Activated gamma-delta T cell (primary cell): ENCODE results near the gene CFAP57.
"Not testable (repeated sequence)": the region's sequence is repeated elsewhere in the genome, so short reads cannot be mapped to it uniquely, and the experiment has no call there.

ENCODE experiments used
- DNase-seq: peaks from one replicate; lab custom pipeline; 2025; lab: John Stamatoyannopoulos, UW
- total RNA-seq, 2 donors: gene quantifications; one replicate each; lab custom pipeline; 2026; lab: John Stamatoyannopoulos, UW

The CFAP57 gene
- 0.10 to 0.13 reads per million in 2 donors for total RNA-seq

DNA sequence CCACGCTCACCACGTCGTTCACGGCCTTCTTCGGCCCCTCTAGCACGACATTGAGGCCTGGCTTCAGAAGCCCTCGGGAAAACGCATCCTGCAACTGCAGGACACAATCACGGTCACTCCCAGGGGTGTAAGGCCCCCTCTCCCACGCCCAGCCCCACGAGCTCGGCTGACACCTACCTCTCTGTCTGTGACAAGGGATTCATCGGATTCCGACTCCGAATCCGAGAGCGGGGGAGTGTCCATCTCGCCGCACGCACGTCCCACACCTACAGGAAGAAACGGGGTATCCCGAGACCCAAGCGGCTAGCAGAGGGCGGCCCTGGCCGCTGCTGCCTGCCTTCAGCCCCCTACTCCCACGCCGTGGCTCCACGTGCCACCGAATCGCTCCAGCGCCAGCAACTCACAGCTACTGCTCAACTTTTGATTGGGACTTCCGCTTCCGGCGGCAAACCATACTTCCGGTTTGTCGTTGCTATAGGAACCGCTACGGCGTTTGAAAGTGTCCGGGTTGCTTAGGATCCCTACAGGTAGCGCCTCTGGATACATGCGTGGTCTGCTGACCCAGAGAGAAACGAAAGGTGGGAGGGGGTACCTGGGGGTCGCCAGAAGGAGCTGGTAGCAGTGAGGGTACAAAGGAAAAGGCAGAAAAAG lies at the start of gene CFAP57, which contains the start of gene EBNA1BP2:
Gene CFAP57, plus strand, starts transcription at position 455 of the 651 bp plus-strand sequence. CDS start 424 bp downstream, outside the sequence.
Gene EBNA1BP2, minus strand, starts transcription at position 415 of the 651 bp plus-strand sequence. Its CDS starts 172 bp downstream, at position 243.
- peak; percentile 32 for DNase-seq

DNA sequence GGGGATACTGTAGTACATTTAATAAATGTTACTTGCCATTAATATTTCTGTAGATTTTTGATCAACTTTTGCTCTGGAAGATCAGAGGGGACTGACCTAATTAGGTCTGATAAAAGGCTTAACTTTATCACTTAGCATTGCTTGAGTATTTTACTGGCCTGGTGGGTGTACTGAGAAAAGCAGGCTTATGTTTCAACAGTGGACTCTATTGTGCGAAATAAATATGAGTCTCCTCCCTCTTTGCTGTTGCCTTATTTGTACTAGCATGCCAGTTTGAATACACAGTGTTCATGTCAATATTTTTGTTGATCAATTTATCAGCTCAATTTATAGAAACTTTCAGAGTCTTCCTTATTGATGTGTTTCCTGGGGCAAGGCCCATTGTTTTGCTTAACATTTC lies 49.1 kb upstream of the CFAP57 start:
- DNase-seq, result no peak

DNA sequence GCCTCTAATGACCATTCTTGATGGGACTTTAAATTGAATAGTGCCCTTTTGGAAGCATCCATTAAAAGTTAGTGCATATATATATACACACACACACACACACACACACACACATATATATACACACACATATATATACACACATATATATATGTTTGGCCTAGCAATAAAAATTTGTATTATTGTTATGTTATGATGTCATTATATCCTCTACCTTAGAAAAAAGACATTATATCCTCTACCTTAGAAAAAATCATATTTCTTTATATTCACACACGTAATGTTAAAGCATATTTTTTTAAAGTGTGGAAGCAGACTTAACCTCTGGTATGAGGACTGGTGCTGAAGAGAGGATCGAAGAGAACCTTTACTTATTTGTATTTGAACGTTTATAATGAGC lies 43.3 kb upstream of the CFAP57 start:
- DNase-seq, result no peak

DNA sequence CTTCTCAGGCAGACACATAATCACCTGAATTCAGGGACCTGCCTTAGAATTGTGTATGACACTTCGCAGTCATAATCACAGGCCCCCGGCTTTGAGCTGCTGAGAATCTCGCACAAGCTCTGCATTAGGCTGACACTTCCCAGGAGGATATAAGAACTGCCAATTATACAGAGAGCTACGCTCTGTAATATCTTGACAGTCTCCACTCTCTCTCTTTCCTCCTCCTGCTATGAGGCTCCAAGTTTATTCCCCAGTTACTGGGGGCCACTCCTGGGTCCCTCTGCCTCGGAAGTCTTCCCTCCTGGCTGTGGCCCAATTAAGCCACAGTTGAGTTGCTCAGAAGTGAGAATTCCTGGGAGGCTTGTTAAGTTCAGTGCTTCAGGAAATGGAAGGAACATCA lies 42.7 kb upstream of the CFAP57 start:
- DNase-seq, result no peak

DNA sequence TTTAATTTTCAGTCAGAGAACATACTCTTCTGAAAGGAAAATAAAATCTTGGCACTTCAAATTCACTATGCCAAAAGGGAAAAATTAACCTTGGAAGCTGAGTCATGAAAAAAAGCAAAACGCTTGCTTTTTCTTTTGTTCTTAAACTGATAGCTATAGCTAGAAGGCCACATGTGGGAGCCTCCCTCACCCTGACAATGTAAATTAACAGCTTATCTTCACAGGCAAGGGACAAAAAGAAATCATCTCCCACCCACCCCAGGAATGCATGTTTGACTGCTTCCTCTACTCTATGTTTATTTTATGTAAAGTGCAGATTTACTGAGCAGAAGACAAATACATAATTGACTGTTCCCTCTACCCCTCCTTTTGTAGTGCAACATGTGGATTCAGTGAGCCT lies 38.1 kb upstream of the CFAP57 start:
- DNase-seq, result no peak

DNA sequence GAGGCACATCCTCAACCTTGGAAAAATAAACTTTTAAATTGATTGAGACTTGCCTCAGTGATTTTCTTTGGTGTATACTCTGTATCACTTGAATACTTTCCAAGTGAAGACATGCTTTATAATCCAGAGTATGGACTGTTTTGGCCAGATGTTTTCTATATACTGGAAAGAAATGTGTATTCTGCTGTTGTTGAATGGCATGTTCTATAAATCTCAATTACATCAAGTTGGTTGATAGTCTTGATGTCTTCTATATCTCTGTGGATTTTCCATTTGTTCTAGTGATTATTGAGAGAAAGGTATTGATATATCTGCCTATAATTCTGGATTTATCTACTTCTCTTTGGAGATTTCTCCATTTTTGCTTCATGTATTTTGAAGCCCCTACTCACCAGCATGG lies 37.5 kb upstream of the CFAP57 start:
- DNase-seq, result no peak

DNA sequence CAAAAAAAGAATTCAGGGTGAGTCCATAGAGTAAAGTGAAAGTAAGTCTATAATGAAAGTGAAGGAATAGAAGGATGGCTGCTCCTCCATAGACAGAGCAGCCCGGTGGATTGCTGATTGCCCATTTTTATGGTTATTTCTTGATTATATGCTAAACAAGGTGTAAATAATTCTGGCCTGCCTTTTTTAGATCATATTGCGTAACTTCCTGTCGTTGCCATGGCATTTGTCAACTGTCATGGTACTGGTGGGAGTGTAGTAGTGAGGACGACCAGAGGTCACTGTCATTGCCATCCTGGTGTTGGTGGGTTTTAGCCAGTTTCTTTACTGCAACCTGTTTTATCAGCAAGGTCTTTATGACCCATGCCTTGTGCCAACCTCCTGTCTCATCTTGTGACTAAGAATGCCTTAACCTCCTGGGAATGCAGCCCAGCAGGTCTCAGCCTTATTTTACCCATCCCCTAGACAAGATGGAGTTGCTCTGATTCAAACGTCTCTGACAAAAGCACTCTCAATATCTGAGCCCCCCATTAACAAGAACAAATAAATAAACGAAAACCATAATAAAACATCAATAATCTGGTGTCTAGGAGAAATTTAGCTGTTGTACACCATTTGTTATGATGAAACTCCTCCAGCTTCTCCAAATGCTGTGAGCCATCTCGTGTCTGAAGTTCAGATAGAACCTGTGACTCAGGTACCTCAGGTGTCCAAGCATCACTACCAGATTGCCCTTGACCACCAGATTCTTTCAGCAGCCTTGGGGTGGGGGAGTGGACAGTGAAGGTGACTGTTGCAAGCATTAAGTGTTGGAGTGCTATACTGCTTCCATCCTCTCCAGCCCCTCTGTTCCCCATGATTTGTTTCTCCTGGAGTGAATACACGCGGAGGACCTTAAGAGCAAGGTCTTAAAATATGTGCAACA lies 36.0 kb upstream of the CFAP57 start:
- no peak for DNase-seq

DNA sequence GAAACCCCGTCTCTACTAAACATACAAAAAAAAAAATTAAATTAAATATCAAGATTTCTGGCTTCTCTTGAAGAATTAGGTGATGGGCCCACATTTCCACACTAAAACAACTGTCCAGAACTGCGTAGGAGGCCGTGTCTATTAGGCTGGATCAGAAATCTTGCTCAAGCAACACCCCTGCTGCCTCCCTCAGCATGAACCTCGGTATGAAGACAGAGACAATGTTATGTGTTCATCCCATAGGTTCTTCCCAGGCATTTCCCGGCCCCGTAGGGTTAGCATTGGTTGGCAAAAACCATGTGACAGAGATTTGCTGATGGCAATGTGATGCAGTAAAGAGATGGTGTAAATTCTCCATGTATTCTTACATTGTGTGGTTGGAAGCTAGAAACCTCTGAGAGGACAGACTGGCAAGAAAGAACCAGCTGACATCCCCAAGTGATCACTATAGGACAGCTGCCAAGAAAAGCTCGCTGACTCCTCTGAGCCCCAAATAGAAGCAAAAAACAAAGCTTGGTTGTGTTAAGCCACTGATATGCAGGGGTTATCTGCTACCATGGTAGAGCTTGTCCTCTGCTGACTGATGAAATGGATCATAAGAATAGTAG lies 34.6 kb upstream of the CFAP57 start:
- no peak for DNase-seq

DNA sequence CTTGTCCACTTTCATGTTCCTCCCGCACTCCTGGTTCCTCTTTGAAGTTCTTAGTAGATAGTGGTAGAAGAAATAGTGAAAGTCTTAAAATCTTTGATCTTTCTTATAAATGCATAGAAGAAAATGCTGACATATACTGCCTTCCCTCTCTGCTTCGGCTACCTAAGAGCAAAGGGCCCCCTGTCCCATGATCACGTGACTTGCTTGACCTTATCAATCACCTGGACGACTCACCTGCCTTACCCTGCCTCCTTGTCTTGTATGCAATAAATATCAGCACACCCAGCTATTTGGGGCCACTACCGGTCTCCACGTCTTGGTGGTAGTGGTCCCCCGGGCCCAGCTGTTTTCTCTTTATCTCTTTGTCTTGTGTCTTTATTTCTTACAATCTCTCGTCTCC lies 32.8 kb upstream of the CFAP57 start:
- DNase-seq, result not testable (repeated sequence)

DNA sequence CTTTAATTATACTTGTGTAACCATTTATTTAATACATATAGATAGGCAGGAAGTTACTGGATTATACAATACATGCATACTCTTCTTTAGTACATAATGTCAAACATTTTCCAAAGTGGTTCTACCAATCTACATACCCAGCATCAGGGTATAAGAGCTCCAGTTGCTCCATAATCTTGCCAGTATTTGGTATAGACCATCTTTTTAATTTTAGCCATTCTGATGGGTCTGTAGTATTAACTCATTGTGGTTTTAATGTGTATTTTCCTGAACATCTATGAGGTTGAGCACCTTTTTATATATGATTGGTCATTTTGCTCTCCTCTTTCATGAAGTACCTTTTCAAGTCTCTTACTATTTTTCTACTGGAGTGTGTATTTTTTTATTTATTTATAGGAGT lies 32.1 kb upstream of the CFAP57 start:
- DNase-seq, result no peak

DNA sequence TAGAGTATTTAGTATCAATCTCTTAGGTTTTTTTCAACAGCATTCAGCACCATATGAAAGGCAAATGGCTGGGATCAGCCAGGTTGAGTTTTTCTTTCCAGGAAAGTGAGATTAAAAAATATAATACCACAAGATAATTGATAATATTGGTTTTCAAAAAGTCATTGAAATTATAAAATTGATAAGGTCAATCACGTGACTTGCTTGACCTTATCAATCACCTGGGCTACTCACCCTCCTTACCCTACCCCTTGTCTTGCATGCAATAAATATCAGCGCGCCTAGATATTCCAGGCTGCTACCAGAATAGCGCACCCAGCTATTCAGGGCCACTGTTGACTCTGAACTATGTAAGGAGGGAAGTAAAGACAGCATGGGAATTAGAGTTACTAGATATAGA lies 31.5 kb upstream of the CFAP57 start:
- no peak for DNase-seq

DNA sequence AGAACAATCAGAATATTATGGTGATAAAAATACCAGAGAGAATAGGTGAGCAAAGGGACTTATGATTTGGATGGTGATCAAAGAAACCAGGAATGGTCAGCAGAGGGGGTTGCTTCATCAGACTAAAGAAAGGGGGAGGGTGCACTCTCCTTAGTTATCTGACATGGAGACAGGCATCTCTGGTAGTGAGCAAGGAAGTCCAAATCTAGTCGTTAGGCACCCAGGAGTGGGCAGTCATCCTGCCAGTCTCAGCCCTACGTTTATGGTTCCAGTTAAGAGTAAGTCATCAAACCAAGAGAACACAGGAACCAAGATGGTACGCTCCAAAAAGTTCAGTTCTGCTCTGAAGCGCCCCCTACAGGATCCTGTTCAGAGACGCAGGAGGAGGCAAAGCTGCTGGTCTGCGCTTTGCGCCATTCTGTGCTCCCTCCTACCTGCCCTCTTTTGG lies 28.7 kb upstream of the CFAP57 start:
- DNase-seq, result no peak

DNA sequence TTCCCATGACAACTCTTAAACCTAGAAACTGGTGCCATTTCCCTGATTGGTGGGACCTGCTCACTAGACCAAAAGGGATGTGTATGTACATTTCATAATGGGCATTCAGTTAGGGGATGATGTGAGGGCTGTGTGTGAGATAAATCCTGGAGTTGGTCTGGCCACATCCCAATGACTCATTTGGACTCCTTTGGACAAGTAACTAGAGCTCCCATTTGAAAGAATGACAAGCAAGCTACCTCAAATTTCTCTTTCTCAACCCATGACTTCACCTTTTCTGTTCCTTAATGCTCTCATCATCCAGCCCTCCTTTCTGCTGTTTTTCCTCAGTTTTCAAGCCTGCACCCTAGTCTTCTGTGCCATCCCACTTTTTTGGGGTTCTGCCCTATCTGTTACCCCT lies 27.9 kb upstream of the CFAP57 start:
- DNase-seq, result no peak

DNA sequence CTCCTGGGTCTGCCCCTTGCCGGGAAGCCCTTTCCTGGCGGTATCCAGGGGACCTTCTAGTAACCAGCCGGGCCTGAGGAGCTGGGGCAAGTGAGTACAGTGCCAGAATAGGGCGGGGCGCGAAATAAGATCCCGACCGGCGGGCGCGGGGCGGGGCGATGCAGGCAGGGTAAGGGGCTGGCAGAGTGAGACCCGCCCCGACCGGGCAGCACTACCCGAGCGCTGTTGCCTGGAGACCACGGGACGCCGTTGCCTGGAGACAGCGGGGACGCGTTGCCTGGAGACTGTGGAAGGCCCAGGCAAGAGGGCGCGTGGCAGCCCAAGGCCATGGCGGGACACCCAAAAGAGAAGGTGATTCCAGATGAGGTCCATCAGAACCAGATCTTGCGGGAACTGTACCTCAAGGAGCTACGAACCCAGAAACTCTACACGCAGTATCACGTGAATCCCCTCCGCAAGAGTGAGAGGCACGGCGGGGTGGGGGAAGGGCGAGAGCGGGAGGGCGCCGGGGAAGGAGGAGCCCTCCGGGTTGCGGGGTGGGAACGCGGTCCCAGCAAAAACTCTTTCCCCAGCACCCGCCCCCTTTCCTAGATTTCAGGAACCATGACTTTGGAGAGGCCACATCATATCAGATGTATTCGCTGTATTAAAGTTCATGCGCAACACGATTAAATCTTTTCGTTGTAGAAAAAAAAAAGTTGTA lies 24.4 kb upstream of the CFAP57 start:
- DNase-seq, result no peak

DNA sequence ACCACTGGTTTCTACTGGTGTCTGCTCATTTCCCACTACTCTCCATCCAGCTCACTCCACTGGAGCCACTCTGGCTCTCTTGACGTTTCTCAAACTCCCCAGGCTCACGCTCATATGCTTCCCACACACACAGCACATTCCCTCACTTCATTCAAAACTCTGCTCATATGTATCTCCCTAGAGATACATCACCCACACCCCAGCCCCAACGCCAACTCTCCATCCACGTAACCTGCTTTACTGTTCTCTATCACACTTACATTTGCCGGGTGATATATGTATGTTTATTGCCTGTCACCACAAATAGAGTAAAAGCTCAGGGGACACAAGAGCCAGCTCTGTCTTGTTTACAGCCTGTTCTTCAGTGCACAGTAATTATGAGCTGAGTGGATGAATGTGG lies 22.2 kb upstream of the CFAP57 start:
- no peak for DNase-seq

DNA sequence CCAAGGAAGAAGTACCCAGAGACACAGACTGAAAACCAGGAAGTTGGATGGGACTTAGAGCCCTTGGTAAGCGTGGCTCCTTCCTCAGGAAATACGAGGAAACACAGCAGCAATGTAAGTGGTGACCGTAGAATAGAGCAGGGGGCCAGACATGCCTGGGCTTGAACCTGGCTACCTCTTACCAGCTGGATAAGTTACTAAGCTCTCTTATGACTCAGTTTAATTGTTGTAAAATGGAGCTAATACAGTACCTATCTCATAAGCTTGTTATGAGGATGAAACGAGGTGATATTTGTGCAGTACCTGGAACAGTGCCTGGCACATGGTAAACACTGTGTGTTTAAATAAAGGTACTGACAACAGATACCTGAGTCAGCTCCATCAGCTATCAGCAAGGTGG lies 19.3 kb upstream of the CFAP57 start:
- no peak for DNase-seq

DNA sequence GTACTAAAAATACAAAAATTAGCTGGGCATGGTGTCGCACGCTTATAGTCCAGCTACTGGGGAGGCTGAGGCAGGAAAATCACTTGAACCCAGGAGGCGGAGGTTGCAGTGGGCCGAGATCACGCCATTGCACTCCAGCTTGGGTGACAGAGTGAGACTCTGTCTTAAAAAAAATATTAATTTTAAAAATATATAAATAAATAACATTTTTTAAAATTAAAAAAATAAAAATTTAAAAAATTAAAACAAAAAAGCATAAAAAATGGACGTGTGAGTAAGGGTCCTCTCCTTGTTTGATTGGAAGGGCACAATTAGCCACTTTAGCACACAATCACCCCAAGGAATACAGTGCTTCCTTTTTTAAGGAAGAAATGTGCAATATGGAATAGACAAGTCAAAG lies 18.7 kb upstream of the CFAP57 start:
- no peak for DNase-seq

DNA sequence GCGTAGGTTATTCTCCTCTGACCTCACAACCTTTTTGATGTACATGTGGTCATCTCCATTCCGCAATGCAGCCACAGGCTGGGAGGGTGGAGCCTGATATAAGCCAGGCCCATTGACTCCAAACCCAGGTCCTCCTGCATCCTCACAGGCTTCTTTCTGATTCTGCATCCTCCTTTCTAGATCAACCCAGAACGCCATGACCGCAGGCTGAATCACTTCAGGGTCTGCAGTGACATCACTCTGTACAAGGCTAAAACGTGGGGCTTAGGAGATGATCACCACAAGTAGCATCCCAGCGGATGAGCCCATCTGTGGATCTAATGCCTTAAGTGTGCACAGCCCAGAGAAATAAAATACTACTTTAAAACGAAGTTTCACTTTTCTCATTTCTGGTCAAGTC lies 16.1 kb upstream of the CFAP57 start:
- DNase-seq, result no peak

DNA sequence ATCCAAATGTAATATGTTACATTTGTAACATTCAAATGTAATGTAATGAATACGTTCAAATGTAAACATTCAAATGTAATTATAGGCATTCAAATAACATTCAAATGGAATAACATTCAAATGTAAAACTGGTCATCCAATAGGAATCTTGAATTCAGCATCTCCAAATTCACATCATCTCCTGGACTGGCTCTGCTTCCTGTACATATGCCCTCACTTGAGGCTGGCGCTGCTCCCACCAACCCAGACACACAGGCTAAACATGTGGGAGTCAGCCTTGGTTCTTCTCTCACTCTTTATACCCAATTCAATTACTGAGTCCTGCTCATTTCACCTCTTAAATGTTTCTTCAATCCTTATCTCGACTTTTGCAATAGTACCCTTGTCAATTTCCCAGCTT lies 7.0 kb upstream of the CFAP57 start:
- no peak for DNase-seq

DNA sequence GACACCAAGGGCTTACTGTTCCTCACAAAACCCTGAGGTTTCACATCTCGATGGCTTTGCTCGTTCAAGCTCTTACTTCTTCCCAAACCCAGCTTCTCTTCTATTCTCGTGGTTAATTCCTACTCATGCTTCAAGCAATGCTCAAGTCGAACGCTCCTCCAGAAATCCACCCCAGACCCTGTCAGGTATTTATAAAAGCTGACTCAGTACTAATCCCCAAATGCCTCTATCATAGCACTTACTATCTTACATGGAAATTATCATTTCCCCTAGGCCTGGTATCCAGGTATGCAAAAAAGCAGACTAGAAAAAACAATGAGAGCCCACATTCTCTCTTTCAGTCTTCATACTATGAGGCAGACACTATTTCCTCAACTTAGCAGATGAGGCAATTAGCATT lies 6.4 kb upstream of the CFAP57 start:
- DNase-seq, result no peak

DNA sequence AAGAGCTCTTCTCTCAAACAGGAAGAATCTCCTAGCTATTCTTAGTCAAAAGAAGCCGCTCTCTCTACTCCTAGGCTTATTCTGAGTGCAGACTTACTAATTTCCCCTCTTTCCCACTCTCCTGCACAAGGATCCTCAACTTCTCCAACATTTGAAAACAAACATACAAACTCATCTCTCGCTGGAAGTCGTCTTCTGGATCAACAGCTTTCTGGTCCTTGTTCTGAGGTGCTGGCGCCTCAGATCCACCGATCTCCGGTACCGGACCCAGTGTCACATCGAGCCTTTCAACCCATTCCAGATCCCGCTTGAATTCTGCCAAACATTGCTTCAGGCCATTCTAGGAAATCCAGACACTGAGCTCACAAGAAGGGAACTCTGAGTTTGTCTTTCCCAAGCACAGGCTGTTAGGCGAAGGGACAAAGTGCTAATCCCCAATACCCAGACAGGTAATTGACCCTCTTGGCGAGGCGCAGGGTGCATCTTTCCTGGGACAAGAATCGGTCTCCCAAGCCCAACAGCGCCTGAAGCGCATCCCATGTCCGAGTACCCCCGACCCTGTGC lies 736 bp upstream of the CFAP57 start:
- no peak for DNase-seq

DNA sequence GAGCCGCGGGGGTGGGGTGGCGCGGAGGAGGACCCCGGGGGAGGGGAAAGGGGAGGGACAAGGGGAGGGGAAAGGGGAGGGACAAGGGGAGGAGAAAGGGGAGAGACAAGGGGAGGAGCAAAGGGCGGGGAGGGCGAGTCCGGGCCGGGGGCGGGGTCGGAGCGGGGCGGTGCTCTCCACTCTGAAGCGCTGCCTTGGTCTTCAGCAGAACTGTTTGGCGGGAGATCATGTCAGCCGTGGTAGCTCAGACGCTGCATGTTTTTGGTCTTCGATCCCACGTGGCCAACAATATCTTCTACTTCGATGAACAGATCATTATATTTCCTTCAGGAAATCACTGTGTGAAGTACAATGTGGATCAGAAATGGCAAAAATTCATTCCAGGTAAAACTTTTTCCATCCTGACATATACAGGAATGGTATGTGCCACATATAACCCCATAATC lies 420 bp downstream of the CFAP57 start:
- peak; percentile 71 for DNase-seq
